ENCODE measurements around the gene SORL1. TPM values are rescaled to one million over a fixed set of nuclear protein-coding genes. Genes with fewer than 3 reads are reported as not detected.

The SORL1 gene
- total RNA-seq, 1 experiment from 2014 or later, result 68.3 TPM

- Histone ChIP-seq H3K23me2 (ENCODE audit: insufficient read length, low read depth, low read length, poor library complexity, severe bottlenecking) (no peaks in the 10 kb centered on the region), H2AFZ (ENCODE audit: low read length) (no peak overlapping the region), H3K18ac (ENCODE audit: insufficient read length, low read depth, low read length) (no peak overlapping the region), H3K79me2 (ENCODE audit: insufficient read depth, low read length) (no peaks in the 10 kb centered on the region), H3K79me1 (ENCODE audit: insufficient read depth, low read depth, low read length, poor library complexity, severe bottlenecking) (no peaks in the 10 kb centered on the region), H3K4me2 (ENCODE audit: insufficient read depth, insufficient read length, low read length) (no peak overlapping the region), H2BK20ac (ENCODE audit: low read depth, low read length, poor library complexity, severe bottlenecking) (no peak overlapping the region), H3K27ac (ENCODE audit: insufficient read length, low read depth, low read length) (no peak overlapping the region), H4K91ac (ENCODE audit: insufficient read length, low read depth, low read length) (no peak overlapping the region), H3K4me1 (ENCODE audit: insufficient read depth, low read length) (no peaks in the 10 kb centered on the region), H4K20me1 (ENCODE audit: control insufficient read depth, insufficient read depth, insufficient read length) (no peaks in the 10 kb centered on the region), H2BK12ac (ENCODE audit: insufficient read length, low read depth, low read length) (no peak overlapping the region), H3K4ac (ENCODE audit: low read depth, low read length) (no peak overlapping the region), H3K56ac (ENCODE audit: insufficient read length, low read depth, low read length) (no peak overlapping the region), H2BK120ac (ENCODE audit: low read depth, low read length, poor library complexity, severe bottlenecking) (no peak overlapping the region), H3K9me3 (ENCODE audit: control insufficient read depth, low read depth, low read length) (peaks cover 3% of the 10 kb centered on the region), H2AK5ac (ENCODE audit: insufficient read length, low read length) (no peak overlapping the region), H3K23ac (ENCODE audit: insufficient read length, low read depth, low read length) (no peak overlapping the region), H4K5ac (ENCODE audit: insufficient read length, low read depth, low read length) (no peak overlapping the region), H2BK15ac (ENCODE audit: low read depth, low read length) (no peak overlapping the region), H4K8ac (replicated peaks; ENCODE audit: insufficient read length, low read depth, low read length) (no peak overlapping the region), H2BK5ac (ENCODE audit: insufficient read length, low read length) (no peak overlapping the region), H3T11ph (ENCODE audit: low read length) (no peak overlapping the region), H3K14ac (ENCODE audit: insufficient read depth, low read length) (no peak overlapping the region), H3K9ac (ENCODE audit: extremely low read depth, insufficient read length, low read length) (no peak overlapping the region), H3K27me3 (ENCODE audit: insufficient read depth, low read length) (no peaks in the 10 kb centered on the region)
- no peaks in the 10 kb centered on the region for H3K27me3 Mint-ChIP-seq (ENCODE audit: low read depth)
- H3K36me3 Mint-ChIP-seq (ENCODE audit: insufficient read depth in 1 of 3, low read depth in 3 of 3), result peaks cover 67 to 95% (median 89%) of the 10 kb centered on the region in 3 experiments
- TF ChIP-seq CTCF (conservative IDR thresholded peaks at IDR 0.05), result no peak
- H3K27ac Mint-ChIP-seq, result no peak overlapping the region
- no peak overlapping the region for H3K4me3 Mint-ChIP-seq
- H3K9me3 Mint-ChIP-seq, result peaks cover 13 to 14% of the 10 kb centered on the region in 2 experiments
- DNase-seq, result no peak
- no peaks in the 10 kb centered on the region for H3K4me1 Mint-ChIP-seq
- no CpG with 5 or more reads among the region's 10 CpGs for WGBS (ENCODE audit: extremely low coverage, insufficient read length, low lambda C conversion rate)
These were observed 126.3 kb downstream of the SORL1 start for GRCh38 chr11:121578251-121578976.

Data from H9 (cell line).